Neural cell (in vitro differentiated cells): ENCODE measurements around the gene SUN1.

ENCODE experiments used
- CTCF ChIP-seq: fragments of 450-650 bp; IDR thresholded peaks from 2 replicates; pipeline ENCODE4 v1.5.1; 2014; ENCODE audit warnings: antibody characterized with exemption, mild to moderate bottlenecking, moderate library complexity; ENCODE audit not compliant: poor library complexity, severe bottlenecking
- EP300 ChIP-seq: fragments of 450-650 bp; conservative IDR thresholded peaks from 2 replicates; pipeline ENCODE4 v1.6.1; 2014; ENCODE audit warnings: antibody characterized with exemption, mild to moderate bottlenecking, moderate library complexity; ENCODE audit not compliant: poor library complexity, severe bottlenecking
- EZH2 ChIP-seq: fragments of 200-600, 300-800 bp; shearing (Covaris generic), sonication (generic); IDR thresholded peaks from 2 replicates; pipeline ENCODE4 v1.6.1; 2014; ENCODE audit warnings: antibody characterized with exemption, low read length, borderline replicate concordance, mild to moderate bottlenecking; ENCODE audit not compliant: insufficient read depth, poor library complexity, severe bottlenecking
- MXI1 ChIP-seq: fragments of 450-650 bp; conservative IDR thresholded peaks from 2 replicates; pipeline ENCODE4 v1.6.1; 2014; ENCODE audit warnings: antibody characterized with exemption, mild to moderate bottlenecking; ENCODE audit not compliant: poor library complexity, severe bottlenecking
- POLR2AphosphoS5 ChIP-seq: IDR thresholded peaks from 2 replicates; pipeline ENCODE4 v1.6.1; 2012
- RAD21 ChIP-seq: fragments of 450-650 bp; conservative IDR thresholded peaks from 2 replicates; pipeline ENCODE4 v1.6.1; 2014; ENCODE audit warnings: antibody characterized with exemption, mild to moderate bottlenecking, moderate library complexity
- REST ChIP-seq: IDR thresholded peaks from 2 replicates; pipeline ENCODE4 v1.6.1; 2012; ENCODE audit warnings: borderline replicate concordance
- SMC3 ChIP-seq: fragments of 450-650 bp; conservative IDR thresholded peaks from 2 replicates; pipeline ENCODE4 v1.6.1; 2014; ENCODE audit warnings: antibody characterized with exemption, mild to moderate bottlenecking, moderate library complexity; ENCODE audit not compliant: poor library complexity
- TAF1 ChIP-seq: IDR thresholded peaks from 2 replicates; pipeline ENCODE4 v1.6.1; 2012; ENCODE audit warnings: low read depth

GRCh38 chr7:894164-894867 is 62.0 kb downstream of the SUN1 start:
- TF ChIP-seq CTCF (no peak), RAD21 (no peak), REST (no peak), POLR2AphosphoS5 (no peak), EZH2 (no peak), MXI1 (no peak), EP300 (no peak), SMC3 (no peak), TAF1 (no peak)
